ENCODE measurements around the gene CAMK2G. TPM values are rescaled to one million over a fixed set of nuclear protein-coding genes. Genes with fewer than 3 reads are reported as not detected.
"Not testable (repeated sequence)": the region's sequence is repeated elsewhere in the genome, so short reads cannot be mapped to it uniquely, and the experiment has no call there.

CAMK2G gene
- total and polyA plus RNA-seq, 9 donors: 9.8 to 42.9 (median 16.7) TPM

DNA sequence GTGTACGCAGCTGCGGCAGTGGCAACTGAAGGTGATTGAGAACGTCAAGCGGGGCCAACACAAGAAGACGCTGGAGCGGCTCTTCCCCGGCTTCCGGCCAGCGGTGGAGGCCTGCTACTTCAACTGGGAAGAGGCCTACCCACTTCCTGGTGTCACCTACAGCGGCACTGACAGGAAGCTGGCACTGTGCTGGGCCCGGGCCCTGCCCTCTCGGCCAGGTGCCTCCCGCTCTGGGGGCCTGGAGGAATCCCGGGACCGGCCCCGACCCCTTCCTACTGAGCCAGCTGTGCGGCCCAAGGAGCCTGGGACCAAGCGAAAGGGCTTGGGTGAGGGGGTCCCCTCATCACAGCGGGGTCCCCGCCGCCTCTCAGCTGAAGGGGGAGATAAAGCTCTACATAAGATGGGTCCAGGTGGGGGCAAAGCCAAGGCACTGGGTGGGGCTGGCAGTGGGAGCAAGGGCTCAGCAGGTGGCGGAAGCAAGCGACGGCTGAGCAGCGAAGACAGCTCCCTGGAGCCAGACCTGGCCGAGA, 82.4 kb downstream of the CAMK2G start:
- H3K36me3 ChIP-seq: no peaks in the 10 kb centered on the region
- no peak overlapping the region for H3K27ac ChIP-seq
- TF ChIP-seq, protein P1, sequence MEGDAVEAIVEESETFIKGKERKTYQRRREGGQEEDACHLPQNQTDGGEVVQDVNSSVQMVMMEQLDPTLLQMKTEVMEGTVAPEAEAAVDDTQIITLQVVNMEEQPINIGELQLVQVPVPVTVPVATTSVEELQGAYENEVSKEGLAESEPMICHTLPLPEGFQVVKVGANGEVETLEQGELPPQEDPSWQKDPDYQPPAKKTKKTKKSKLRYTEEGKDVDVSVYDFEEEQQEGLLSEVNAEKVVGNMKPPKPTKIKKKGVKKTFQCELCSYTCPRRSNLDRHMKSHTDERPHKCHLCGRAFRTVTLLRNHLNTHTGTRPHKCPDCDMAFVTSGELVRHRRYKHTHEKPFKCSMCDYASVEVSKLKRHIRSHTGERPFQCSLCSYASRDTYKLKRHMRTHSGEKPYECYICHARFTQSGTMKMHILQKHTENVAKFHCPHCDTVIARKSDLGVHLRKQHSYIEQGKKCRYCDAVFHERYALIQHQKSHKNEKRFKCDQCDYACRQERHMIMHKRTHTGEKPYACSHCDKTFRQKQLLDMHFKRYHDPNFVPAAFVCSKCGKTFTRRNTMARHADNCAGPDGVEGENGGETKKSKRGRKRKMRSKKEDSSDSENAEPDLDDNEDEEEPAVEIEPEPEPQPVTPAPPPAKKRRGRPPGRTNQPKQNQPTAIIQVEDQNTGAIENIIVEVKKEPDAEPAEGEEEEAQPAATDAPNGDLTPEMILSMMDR (IDR thresholded peaks at IDR 0.05): no peak
- no peak for TF ChIP-seq EP300 (IDR thresholded peaks at IDR 0.05)
- no peak for TF ChIP-seq POLR2A (IDR thresholded peaks at IDR 0.05)
- no peak overlapping the region for H3K4me3 ChIP-seq
- no peaks in the 10 kb centered on the region for H3K27me3 ChIP-seq
- intact Hi-C loops (cut with DNase I): no loop called here
- WGBS, 3 donors: 91 to 93% (median 91%) methylated on average over 25 to 26 of the region's 26 CpGs
- no peak for DNase-seq
- peaks cover 3% of the 10 kb centered on the region for H3K4me1 ChIP-seq (ENCODE audit: insufficient read depth)
- H3K9me3 ChIP-seq: no peaks in the 10 kb centered on the region

DNA sequence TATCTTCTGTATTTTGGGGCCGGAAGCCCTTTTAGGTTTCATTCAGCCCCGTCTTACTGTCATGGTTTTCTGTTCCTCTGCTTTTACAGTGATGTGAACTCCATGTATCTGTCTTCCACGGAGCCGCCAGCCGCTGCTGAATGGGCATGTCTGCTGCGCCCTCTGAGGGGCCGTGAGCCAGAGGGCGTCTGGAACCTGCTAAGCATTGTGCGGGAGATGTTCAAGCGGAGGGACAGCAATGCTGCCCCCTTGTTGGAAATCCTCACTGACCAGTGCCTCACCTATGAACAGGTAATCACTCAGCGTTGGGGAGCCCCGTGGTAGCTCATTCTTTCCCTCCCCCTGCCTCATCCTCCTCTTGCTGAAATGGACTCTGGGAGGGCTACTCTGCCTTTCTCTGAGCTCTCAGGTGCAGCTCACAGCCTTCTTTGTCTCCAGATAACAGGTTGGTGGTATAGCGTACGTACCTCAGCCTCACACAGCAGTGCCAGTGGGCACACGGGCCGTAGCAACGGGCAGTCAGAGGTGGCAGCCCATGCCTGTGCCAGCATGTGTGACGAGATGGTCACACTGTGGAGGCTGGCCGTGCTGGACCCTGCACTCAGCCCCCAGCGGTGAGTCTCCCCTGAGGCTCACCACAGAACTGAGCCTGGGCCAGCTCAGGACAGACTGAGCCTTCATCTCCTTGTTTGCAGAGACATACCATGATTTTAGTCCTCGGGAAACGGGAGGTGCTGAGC, 83.3 kb downstream of the CAMK2G start:
- Histone ChIP-seq H3K4me3 (no peak overlapping the region), H3K27me3 (no peaks in the 10 kb centered on the region), H3K9me3 (no peaks in the 10 kb centered on the region), H3K36me3 (no peaks in the 10 kb centered on the region), H3K4me1 (ENCODE audit: insufficient read depth) (peaks cover 7% of the 10 kb centered on the region), H3K27ac (no peak overlapping the region)
- intact Hi-C loops (cut with DNase I): no loop called here
- WGBS, 3 donors: 84 to 90% (median 88%) methylated on average over 21 to 22 of the region's 22 CpGs
- DNase-seq: peak in 1 of 5 donors; percentile 14
- TF ChIP-seq, protein P1 (IDR thresholded peaks at IDR 0.05): no peak
- TF ChIP-seq EP300 (IDR thresholded peaks at IDR 0.05) (no peak), POLR2A (IDR thresholded peaks at IDR 0.05) (no peak)

DNA sequence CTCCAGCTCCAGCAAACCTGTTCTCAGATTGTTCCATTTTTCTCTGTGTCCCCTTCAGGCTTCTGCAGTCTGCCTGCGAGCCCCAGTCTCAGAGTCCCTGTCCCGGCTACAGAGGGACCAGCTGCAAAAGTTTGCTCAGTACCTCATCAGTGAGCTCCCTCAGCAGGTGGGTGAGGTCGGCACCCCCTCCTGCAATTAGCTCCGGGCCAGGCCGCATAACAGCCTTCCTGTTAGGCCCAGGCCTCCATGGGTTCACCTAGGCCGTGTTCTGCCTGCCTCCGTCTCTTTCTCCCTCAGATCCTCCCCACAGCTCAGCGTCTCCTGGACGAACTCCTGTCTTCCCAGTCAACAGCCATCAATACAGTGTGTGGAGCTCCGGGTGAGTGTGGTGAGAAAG, 84.7 kb downstream of the CAMK2G start:
- intact Hi-C loops (cut with DNase I): no loop called here
- TF ChIP-seq EP300 (IDR thresholded peaks at IDR 0.05): no peak
- TF ChIP-seq POLR2A (IDR thresholded peaks at IDR 0.05): no peak
- TF ChIP-seq, protein P1 (IDR thresholded peaks at IDR 0.05): no peak

DNA sequence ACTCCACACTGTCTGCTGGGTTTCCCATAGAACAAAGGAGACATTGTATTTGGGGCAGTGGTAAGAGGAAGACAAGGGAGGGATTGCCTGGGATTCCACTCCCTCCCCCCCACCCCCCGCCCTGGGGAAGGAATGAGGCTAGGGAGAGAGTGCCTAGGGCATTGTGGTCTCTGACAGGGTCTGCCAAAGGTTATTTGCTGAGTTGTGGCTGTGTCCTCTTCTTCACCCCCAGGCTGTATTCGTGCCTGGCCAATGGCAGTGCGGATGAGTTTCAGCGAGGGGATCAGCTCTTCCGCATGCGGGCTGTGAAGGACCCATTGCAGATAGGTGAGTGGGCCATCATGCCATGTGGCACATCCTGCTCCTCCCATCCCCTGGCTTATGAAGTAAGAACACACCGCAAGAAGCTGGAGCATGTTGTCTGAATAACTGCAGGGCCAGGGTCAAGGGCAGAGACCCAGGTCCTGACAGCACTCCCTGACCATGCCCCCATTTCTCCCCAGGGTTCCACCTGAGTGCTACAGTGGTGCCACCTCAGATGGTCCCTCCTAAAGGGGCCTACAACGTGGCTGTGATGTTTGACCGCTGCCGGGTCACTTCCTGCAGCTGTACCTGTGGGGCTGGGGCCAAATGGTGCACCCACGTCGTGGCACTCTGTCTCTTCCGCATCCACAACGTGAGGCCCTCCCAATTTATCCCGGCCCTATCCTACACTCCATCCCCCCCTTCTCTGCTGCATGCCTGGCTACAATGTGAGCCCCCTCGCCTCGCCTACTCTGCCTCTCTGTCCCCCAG, 85.3 kb downstream of the CAMK2G start:
- 79 to 83% (median 79%) methylated on average over 17 of the region's 17 CpGs for WGBS, 3 donors
- DNase-seq: peak in 1 of 5 donors; percentile 18
- H3K4me1 ChIP-seq (ENCODE audit: insufficient read depth): peaks cover 7% of the 10 kb centered on the region
- H3K9me3 ChIP-seq: no peaks in the 10 kb centered on the region
- no peak overlapping the region for H3K4me3 ChIP-seq
- H3K27ac ChIP-seq: no peak overlapping the region
- no peaks in the 10 kb centered on the region for H3K27me3 ChIP-seq
- TF ChIP-seq POLR2A (IDR thresholded peaks at IDR 0.05) (no peak), EP300 (IDR thresholded peaks at IDR 0.05) (no peak)
- TF ChIP-seq, protein P1 (IDR thresholded peaks at IDR 0.05): no peak
- no peaks in the 10 kb centered on the region for H3K36me3 ChIP-seq
- intact Hi-C loops (cut with DNase I): no loop called here

More for the DNA sequence above, 84.7 kb downstream of the CAMK2G start:
- 80 to 88% (median 84%) methylated on average over 10 of the region's 10 CpGs for WGBS, 3 donors
- peaks cover 7% of the 10 kb centered on the region for H3K4me1 ChIP-seq (ENCODE audit: insufficient read depth)
- no peak overlapping the region for H3K4me3 ChIP-seq
- no peaks in the 10 kb centered on the region for H3K9me3 ChIP-seq
- H3K27me3 ChIP-seq: no peaks in the 10 kb centered on the region
- no peak for DNase-seq
- no peaks in the 10 kb centered on the region for H3K36me3 ChIP-seq
- no peak overlapping the region for H3K27ac ChIP-seq

DNA sequence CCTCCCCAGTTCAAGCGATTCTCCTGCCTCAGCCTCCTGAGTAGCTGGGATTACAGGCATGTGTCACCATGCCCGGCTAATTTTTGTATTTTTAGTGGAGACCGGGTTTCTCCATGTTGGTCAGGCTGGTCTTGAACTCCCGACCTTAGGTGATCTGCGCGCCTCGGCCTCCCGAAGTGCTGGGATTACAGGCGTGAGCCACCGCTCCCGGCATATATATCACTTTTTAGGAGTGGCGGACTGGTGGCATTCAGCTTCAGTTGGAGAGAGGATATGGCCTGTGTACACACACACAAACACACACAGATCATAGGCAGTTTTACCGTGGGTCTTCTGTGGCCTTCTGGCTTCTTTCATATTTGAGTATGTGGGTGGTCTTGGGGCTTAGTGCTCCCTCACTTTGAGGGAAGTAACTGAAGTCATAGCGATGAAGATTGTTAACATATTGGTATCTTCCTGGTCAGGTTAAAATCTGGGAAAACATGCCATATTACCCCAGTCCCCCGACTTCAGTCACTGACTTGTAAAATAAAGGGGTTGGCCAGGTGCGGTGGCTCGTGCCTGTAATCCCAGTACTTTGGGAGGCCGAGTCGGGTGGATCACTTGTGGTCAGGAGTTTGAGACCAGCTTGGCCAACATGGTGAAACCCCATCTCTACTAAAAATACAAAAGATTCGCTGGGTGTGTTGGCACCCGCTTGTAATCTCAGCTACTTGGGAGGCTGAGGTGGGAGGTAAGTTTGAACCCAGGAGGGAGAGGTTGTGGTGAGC, 87.1 kb downstream of the CAMK2G start:
- peak in 1 of 5 donors; percentile 20 for DNase-seq
- intact Hi-C loops (cut with DNase I); H3K9me3 ChIP-seq; H3K27ac ChIP-seq; H3K27me3 ChIP-seq; H3K36me3 ChIP-seq; H3K4me3 ChIP-seq; H3K4me1 ChIP-seq (ENCODE audit: insufficient read depth): not testable (repeated sequence)
- 79 to 84% (median 81%) methylated on average over 21 of the region's 21 CpGs for WGBS, 3 donors

Data from ovary (tissue), 9 donors.